HG03521 (cell line): ENCODE data around the gene TRPM2.

ENCODE experiments used
- ATAC-seq: cut with Tn5 transposase; IDR thresholded peaks from one replicate; pipeline ENCODE4 v1.9.1; 2021; ENCODE audit warnings: mild to moderate bottlenecking, moderate library complexity; ENCODE audit not compliant: unreplicated experiment

Gene TRPM2

DNA sequence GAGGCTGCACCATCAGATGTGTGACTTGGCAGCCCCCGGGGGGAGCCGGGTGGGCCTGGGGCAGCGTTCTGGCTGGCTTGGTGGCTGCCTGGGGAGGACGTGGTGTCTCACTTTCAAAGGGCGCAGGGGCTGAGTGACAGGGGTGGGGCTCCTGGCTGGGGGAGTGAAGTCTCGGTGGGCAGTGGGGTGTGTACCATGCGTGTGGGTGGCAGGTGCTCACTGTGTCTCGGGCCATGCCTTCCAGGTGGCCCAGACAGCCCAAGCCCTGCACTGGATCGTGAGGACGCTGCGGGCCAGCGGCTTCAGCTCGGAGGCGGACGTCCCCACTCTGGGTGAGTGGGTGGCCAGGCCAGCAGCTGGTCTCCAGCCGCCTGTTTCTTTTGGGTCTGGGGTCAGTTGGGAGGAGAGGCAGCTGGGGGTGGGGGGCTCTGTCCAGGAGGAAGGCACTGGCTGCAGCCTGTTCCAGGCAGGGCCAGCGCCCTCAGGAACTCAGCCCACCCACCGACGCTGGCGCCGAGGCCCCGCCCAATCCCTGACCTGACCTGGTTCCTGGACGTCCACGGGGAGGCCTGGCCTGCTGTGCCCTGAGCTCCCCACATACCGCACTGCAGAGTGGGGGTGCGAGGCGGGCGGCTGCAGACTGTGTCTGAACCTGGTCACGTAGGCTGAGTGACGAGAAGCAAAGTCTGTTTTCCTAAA lies 71.3 kb downstream of the TRPM2 start:
- no peak for ATAC-seq

GRCh38 chr21:44425307-44425894 lies 72.0 kb downstream of the TRPM2 start:
- ATAC-seq = no peak

DNA sequence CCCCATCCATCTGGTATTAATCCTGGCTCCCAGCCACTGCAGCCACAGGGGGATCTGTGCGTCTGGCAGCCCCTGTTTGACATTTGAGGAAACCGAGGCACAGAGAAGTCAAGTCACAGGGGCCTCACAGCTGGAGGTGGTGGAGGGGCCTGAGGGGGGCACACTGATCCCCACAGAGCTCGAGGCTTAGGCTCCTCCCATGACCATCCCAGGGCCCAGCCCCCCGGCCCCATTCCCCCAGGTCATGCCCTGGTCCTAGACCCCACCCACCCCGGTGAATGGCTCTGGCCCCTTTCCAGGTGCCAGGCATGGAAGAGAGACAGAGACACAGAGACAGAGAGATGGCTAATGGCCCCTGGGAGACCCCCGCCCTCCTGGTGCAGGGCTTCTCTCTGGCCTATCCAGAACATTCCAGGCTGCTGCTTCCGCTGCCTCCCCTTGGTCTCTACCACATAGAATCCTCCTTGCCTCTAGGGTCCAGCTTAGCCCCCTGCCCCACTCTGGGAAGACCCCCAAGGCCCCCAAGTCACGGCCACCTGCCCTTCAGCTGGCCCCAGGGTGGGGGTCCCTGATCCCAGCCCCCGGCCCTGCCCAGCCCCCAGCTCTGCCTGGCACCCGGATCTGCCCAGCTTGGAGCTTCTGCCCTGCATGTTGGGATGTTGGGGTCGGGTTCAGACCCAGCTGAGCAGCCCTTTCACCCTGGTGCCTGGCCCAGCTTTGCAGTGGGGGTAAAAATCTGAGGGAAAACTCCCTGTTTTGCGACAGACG lies 72.7 kb downstream of the TRPM2 start:
- no peak for ATAC-seq

- ATAC-seq = no peak
These were observed 73.3 kb downstream of the TRPM2 start for GRCh38 chr21:44426663-44427191.

- no peak for ATAC-seq
These were observed 74.1 kb downstream of the TRPM2 start for GRCh38 chr21:44427241-44428120.

GRCh38 chr21:44428281-44428960 lies 75.0 kb downstream of the TRPM2 start:
- no peak for ATAC-seq

DNA sequence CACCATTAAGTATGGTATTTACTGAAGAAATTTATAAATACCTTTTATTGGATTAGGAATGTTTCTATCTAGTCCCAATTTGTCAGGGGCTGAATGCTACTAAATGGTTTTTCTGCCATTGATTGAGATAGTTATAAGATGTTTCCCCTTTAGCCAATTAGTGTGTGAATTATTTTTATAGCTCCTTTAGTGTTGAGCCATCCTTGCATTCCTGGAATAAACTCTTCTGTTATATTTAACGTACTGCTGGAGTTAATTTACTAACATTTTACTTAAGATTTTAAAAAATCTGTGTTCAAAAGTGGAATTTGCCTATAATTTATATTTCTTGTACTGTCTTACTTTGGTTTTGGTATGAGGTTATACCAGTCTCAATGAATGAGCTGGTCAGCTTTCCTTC lies 76.5 kb downstream of the TRPM2 start:
- no peak for ATAC-seq

DNA sequence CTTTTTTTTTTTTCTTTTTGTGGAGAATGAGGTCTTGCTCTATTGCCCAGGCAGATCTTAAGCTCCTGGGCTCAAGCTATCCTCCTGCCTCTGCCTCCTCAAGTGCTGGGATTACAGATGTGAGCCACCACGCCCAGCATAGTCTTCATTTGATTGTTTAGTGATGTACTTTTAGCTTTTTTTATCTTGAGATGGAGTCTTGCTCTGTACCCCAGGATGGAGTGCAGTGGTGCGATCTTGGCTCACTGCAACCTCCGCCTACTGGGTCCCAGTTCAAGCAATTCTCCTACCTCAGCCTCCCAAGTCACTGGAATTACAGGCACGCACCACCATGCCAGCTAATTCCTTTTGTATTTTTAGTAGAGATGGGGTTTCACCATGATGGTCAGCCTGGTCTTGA lies 77.9 kb downstream of the TRPM2 start:
- ATAC-seq = no peak

GRCh38 chr21:44432841-44433790 lies 79.7 kb downstream of the TRPM2 start:
- ATAC-seq = no peak

DNA sequence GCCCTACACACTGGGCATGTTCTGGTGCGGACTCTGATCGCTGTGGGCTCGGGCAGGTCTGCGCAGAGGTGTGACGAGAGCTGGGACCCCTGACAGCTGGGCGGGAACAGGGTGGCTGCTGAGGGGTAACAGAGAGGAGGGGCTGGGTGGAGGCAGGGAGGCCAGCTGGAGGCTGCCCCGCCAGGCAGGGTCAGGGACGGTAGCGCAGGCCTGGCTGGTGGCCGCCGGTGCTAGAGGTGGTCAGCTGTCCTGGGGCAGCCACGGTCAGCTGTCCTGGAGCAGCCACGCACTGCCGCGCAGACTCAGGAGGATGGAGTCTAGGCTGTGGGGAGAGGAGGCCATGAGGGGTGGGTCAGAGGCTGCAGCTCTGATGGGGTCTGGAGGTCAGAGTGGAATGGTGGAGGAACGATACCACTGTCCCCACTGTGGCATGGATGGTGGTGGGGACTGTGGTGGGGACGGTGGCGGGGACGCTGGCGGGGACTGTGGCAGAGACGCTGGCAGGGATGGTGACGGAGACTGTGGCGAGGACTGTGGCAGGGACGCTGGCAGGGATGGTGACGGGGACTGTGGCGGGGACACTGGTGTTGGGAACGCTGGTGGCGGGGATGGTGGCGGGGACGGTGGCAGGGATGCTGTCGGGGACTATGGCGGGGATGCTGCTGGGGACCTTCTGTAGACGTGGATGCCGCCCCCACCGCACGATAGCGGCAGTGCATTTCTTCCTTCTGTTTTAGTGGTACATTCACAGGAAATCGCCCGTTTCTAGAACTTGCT lies 80.6 kb downstream of the TRPM2 start:
- ATAC-seq = no peak

- no peak for ATAC-seq
These were observed 81.1 kb downstream of the TRPM2 start for GRCh38 chr21:44434568-44434925.

GRCh38 chr21:44434936-44435635 lies 81.7 kb downstream of the TRPM2 start:
- no peak for ATAC-seq

DNA sequence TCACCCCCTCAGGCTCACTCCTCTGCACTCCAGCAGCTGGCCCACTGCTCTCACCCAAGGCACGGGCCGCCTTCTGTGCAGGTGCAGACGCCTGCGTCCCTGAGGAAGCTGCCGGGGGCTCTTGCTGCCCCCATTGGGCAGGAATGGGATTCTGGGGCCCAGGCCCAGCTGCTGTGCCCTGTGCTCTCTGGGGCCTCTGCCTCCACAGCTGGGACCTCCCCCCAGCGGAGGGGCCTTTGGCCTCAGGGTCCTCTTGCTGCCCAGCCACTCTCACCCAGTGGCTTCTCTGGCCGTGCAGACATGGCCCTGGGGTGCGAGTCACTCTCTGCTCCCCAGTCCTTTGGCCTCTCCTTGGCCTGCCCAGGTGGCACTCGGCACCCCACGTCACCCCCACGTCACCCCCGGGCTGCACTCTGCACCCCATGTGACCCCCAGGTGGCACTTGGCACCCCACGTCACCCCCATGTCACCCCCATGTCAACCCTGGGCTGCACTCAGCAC lies 82.7 kb downstream of the TRPM2 start:
- no peak for ATAC-seq

DNA sequence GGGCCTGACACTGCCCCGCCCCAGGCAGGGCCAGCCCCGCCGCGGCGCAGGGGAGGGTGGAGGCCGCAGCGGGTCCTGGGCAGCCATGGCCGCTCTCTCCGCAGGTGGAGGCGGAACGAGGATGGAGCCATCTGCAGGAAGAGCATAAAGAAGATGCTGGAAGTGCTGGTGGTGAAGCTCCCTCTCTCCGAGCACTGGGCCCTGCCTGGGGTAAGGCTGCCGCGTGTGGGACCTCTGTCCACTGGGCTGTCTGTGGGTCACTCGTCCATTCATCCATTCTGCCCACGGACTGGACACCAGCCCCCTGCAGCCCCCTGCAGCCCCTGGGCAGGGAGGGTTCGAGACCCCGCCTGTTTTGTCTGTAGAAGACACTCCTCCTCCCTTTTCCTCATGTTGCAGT lies 83.5 kb downstream of the TRPM2 start:
- no peak for ATAC-seq

GRCh38 chr21:44437371-44437695 lies 83.9 kb downstream of the TRPM2 start:
- ATAC-seq = no peak

- ATAC-seq = no peak
These were observed 84.4 kb downstream of the TRPM2 start for GRCh38 chr21:44437696-44438431.

DNA sequence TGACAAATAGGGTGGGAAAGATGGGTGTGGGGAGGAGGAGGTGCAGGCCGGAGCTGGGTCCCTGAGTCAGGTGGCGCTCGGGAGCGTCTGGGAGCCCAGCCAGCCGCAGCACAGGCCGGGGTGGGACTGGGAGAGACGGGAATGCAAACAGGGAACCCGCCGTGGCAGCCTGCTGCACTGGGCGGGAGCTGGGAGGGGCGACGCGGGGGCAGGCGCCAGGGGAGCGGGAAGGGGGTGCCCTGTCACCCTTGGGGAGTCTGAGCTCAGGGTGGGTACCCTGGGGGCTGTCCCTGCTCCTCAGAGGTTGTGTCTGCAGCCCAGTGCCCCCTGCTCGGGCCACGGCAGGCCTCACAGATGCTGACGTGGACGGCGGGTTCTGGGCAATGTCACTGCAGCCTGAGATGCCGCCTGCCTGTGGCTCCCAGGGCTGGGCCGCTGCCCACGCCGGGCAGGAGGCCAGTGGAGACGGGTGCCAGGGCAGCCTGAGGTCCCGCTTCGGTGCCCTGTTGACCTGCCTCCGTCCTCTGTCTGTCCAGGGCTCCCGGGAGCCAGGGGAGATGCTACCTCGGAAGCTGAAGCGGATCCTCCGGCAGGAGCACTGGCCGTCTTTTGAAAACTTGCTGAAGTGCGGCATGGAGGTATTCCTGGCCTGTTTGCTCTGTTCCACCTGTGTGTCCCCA lies 85.2 kb downstream of the TRPM2 start:
- no peak for ATAC-seq
